Activated CD8-positive, alpha-beta memory T cell treated with anti-CD3 and anti-CD28 coated beads, Interleukin-2, amount 10 ng/mL, durations not matched to agents 7 days and 5 days (primary cell): ENCODE measurements around the gene SRGAP1. TPM values are rescaled to one million over a fixed set of nuclear protein-coding genes. Genes with fewer than 3 reads are reported as not detected.

Source experiments
- ATAC-seq: fragments of 150-1000 bp; cut with Tn5 transposase; one replicate; pipeline ENCODE4 v1.10.0; 2021; ENCODE audit warnings: moderate library complexity
- CTCF ChIA-PET: fragments of 350-600 bp; sonication (Branson Sonifier 250); formaldehyde crosslinking; loops from one replicate; lab custom pipeline; 2021; ENCODE audit warnings: antibody characterized with exemption; lab: Charles Lee
- DNase-seq: peaks from one replicate; pipeline ENCODE4 v3.0.0-alpha.2; 2020
- H3K27ac Mint-ChIP-seq: one replicate; pipeline ENCODE4 v1.8.0; 2021; ENCODE audit warnings: mild to moderate bottlenecking, mixed read lengths
- H3K27me3 Mint-ChIP-seq: one replicate; pipeline ENCODE4 v1.8.0; 2021; ENCODE audit warnings: mixed read lengths
- H3K36me3 Mint-ChIP-seq: one replicate; pipeline ENCODE4 v1.8.0; 2021; ENCODE audit warnings: mild to moderate bottlenecking, mixed read lengths
- H3K4me1 Mint-ChIP-seq: one replicate; pipeline ENCODE4 v1.8.0; 2021; ENCODE audit warnings: mixed read lengths
- H3K4me3 Mint-ChIP-seq: one replicate; pipeline ENCODE4 v1.8.0; 2021; ENCODE audit warnings: mild to moderate bottlenecking, moderate library complexity, mixed read lengths
- H3K9me3 Mint-ChIP-seq: one replicate; pipeline ENCODE4 v1.8.0; 2022; ENCODE audit warnings: low read depth, mixed read lengths
- total RNA-seq, 2 experiments: library from RNA; stranded (reverse); gene quantifications; one replicate each; pipeline ENCODE4 v1.2.3, GENCODE V29; 2021

The SRGAP1 gene
- total RNA-seq, 2 experiments from 2014 or later: 0.14 TPM; not detected in 1

GRCh38 chr12:63888908-63889635, 44.6 kb downstream of the SRGAP1 start:
- no peak for DNase-seq
- no peaks in the 10 kb centered on the region for H3K9me3 Mint-ChIP-seq
- CTCF ChIA-PET: interaction anchor here (0.6 kb wide), 1 partner anchor 96 kb away, joined by 3 read pairs; no protein-coding TSS in a partner anchor
- no peaks in the 10 kb centered on the region for H3K36me3 Mint-ChIP-seq
- H3K4me1 Mint-ChIP-seq: no peaks in the 10 kb centered on the region
- H3K4me3 Mint-ChIP-seq: no peak overlapping the region
- ATAC-seq: no peak
- H3K27me3 Mint-ChIP-seq: peaks cover 3% of the 10 kb centered on the region
- no peak overlapping the region for H3K27ac Mint-ChIP-seq

DNA sequence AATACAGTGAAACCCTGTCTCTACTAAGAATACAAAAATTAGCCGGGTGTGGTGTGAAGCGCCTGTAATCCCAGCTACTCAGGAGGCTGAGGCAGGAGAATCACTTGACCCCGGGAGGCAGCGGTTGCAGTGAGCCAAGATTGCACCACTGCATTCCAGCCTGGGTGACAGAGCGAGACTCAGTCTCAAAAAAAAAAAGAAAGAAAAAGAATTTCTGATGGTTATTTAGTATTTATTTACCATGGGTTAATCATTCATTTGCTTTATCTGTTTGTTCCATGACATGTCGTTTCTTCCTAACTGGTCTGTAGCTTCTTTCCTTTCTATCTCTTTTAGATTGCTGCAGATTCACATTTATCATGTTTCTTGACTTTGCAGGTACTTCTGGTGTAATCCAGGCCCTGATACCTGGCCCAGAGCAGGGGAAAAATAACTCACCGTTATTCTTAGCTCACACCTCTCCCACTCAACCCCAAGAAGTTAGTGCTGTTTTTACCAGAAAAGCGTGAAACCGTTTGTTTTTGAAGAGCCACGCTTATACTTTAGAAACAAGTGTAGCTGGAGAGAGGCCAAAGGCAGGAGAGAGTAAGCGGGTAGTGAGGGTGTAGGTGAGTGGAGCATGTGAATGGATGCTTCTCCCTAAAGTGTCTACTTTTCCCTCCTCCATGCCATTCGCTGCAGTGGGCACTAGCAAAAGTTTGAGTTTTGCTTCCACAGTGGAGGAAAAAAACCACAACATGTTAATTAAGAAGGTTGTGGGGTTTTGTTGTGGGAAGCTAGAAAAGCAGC, 45.4 kb downstream of the SRGAP1 start:
- H3K36me3 Mint-ChIP-seq: no peaks in the 10 kb centered on the region
- DNase-seq: no peak
- no peak overlapping the region for H3K4me3 Mint-ChIP-seq
- H3K9me3 Mint-ChIP-seq: no peaks in the 10 kb centered on the region
- H3K27me3 Mint-ChIP-seq: peaks cover 3% of the 10 kb centered on the region
- no peak overlapping the region for H3K27ac Mint-ChIP-seq
- CTCF ChIA-PET: no interaction called here
- ATAC-seq: no peak
- no peaks in the 10 kb centered on the region for H3K4me1 Mint-ChIP-seq

DNA sequence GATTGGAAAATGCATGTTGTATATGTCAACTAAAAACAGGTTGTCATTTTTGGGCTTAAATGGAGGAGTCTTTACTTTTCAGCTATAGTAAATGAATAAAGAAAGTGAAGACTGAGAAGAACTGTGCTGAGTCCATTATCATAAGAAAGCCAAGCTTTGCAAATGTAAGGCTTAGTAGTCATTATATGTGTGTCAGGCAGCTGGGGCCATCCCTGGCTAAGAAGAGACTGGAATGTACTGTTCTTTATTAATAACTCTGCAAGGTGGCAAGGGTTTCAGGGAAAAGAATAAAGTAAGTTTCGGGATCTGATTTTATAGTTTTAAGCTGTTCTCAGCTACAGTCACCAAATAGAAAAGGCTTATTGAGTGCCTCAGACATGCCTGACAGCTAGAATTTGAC, 48.7 kb downstream of the SRGAP1 start:
- DNase-seq (no peak), ATAC-seq (no peak)
- H3K4me3 Mint-ChIP-seq: no peak overlapping the region
- no peaks in the 10 kb centered on the region for H3K9me3 Mint-ChIP-seq
- no peaks in the 10 kb centered on the region for H3K36me3 Mint-ChIP-seq
- H3K27me3 Mint-ChIP-seq: peaks cover 3% of the 10 kb centered on the region
- H3K27ac Mint-ChIP-seq: no peak overlapping the region
- CTCF ChIA-PET: no interaction called here
- H3K4me1 Mint-ChIP-seq: peaks cover 6% of the 10 kb centered on the region

DNA sequence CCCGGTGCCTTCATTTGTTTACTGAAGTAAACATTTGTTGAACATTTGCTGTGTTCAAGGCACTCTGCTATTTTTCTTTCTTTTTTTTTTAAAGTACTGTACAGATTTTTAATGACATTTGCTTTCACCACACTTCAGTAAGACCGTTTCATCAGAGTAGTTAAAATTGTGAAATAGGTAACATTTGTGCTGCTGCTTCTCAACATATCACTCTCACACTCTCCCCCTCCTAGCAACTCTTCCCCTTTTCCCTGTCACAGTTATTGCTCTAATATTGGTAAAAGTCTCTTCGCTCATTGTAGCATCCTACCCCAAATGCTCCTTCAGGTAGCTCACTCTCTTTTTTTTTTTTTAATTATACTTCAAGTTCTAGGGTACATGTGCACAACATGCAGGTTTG, 49.6 kb downstream of the SRGAP1 start:
- H3K36me3 Mint-ChIP-seq: no peaks in the 10 kb centered on the region
- no peaks in the 10 kb centered on the region for H3K9me3 Mint-ChIP-seq
- no peak overlapping the region for H3K4me3 Mint-ChIP-seq
- peaks cover 3% of the 10 kb centered on the region for H3K27me3 Mint-ChIP-seq
- CTCF ChIA-PET: no interaction called here
- H3K27ac Mint-ChIP-seq: no peak overlapping the region
- ATAC-seq (no peak), DNase-seq (no peak)
- peaks cover 9% of the 10 kb centered on the region for H3K4me1 Mint-ChIP-seq

DNA sequence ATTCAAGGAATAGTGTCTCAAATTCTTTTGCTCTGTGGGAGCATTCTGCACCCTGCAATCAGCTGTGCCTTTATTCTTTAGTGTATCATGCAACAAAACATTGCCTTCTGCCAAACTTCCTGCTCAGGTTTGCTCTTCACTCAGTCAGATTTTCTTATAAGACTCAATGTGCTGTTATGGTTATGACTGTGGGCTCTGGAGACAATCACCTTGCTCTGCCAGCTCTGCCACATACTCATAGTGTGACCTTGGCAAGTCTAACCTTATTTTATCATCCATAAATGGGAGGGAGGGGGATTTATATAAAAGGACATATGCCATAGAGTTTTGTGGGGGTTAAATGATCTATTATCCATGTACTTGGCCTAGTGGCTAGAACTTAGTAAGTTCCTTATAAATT, 51.3 kb downstream of the SRGAP1 start:
- Mint-ChIP-seq H3K27ac (no peak overlapping the region), H3K9me3 (no peaks in the 10 kb centered on the region), H3K4me1 (peaks cover 12% of the 10 kb centered on the region), H3K27me3 (peaks cover 3% of the 10 kb centered on the region), H3K4me3 (no peak overlapping the region), H3K36me3 (no peaks in the 10 kb centered on the region)
- no peak for ATAC-seq
- no peak for DNase-seq
- CTCF ChIA-PET: no interaction called here

- ATAC-seq (no peak), DNase-seq (no peak)
Observed at GRCh38 chr12:63897931-63898330, 53.4 kb downstream of the SRGAP1 start.

DNA sequence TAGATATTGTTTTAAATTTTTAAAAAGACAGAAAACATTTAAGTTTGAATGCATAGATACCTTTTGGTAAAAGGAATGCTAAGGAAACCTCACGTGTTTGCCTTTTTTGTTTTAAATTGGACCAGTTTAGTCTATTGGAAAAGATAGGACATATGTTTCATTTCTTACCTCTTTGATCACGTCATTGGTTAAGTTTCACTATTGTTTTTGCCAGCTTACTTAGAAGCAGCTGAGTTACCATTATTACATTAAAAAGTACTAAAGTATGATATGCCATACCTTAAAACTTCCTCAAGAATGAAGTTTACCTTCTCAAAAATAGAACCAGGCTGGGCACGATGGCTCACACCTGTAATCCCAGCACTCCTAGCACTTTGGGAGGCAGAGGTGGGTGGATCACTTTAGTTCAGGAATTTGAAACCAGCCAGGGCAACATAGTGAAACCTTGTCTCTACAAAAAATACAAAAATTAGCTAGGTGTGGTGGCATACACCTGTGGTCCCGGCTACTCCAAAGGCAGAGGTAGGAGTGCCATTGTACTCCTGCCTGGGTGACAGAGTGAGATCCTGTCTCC, 54.4 kb downstream of the SRGAP1 start:
- DNase-seq: no peak
- CTCF ChIA-PET: interaction anchor here (1.3 kb wide), 1 partner anchor 55 kb away, joined by 3 read pairs; the partner anchor contains the start of gene SRGAP1
- Mint-ChIP-seq H3K27ac (no peak overlapping the region), H3K4me1 (peaks cover 12% of the 10 kb centered on the region), H3K9me3 (no peaks in the 10 kb centered on the region), H3K36me3 (no peaks in the 10 kb centered on the region), H3K27me3 (peaks cover 2% of the 10 kb centered on the region), H3K4me3 (no peak overlapping the region)
- no peak for ATAC-seq

More at GRCh38 chr12:63897931-63898330, 53.4 kb downstream of the SRGAP1 start:
- H3K36me3 Mint-ChIP-seq: no peaks in the 10 kb centered on the region
- no peak overlapping the region for H3K4me3 Mint-ChIP-seq
- no peak overlapping the region for H3K27ac Mint-ChIP-seq
- CTCF ChIA-PET: interaction anchor here (1.3 kb wide), 1 partner anchor 54 kb away, joined by 3 read pairs; the partner anchor contains the start of gene SRGAP1
- peaks cover 2% of the 10 kb centered on the region for H3K27me3 Mint-ChIP-seq
- H3K4me1 Mint-ChIP-seq: peaks cover 12% of the 10 kb centered on the region
- no peaks in the 10 kb centered on the region for H3K9me3 Mint-ChIP-seq

DNA sequence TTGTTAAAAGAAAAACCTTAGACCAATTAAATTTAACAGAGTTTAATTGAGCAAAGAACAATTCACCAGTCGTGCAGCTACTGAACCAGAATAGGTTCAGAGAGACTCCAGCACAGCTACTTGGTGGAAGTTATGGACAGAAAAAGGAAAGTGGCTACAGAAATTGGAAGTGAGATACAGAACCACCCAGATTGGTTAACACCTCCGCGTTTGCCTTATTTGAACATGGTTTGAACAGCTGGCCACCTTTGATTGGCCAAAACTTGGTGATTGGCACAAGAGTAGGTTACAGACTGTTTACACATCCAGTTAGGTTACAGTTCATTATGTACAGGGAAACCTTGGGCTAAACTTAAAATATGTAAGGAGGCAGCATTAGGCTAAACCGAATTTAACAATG, 54.9 kb downstream of the SRGAP1 start:
- Mint-ChIP-seq H3K9me3 (no peaks in the 10 kb centered on the region), H3K27me3 (peaks cover 2% of the 10 kb centered on the region), H3K4me1 (peaks cover 12% of the 10 kb centered on the region), H3K4me3 (no peak overlapping the region), H3K36me3 (no peaks in the 10 kb centered on the region), H3K27ac (no peak overlapping the region)
- no peak for DNase-seq
- no peak for ATAC-seq
- CTCF ChIA-PET: no interaction called here

- Mint-ChIP-seq H3K4me1 (peaks cover 12% of the 10 kb centered on the region), H3K27ac (no peak overlapping the region), H3K4me3 (no peak overlapping the region), H3K27me3 (peaks cover 2% of the 10 kb centered on the region), H3K9me3 (no peaks in the 10 kb centered on the region), H3K36me3 (no peaks in the 10 kb centered on the region)
- CTCF ChIA-PET: no interaction called here
- ATAC-seq (no peak), DNase-seq (no peak)
Observed at GRCh38 chr12:63900922-63901793, 56.7 kb downstream of the SRGAP1 start.

DNA sequence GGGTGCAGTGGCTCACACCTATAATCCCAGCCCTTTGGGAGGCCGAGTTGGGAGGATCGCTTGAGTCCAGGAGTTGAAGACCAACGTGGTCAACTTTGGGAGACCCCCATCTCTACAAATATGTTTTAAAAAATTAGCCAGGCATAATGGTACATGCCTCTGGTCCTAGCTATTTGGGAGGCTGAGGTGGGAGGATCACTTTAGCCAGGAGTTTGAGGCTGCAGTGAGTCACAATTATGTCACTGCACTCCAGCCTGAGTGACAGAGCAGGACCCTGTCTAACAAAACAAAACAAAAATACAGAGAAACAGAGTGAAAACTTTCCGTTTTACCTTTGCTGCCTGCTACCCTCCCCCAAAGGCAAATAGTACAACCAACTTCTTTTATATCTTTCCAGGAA, 60.2 kb downstream of the SRGAP1 start:
- Mint-ChIP-seq H3K4me1 (no peaks in the 10 kb centered on the region), H3K36me3 (no peaks in the 10 kb centered on the region), H3K9me3 (no peaks in the 10 kb centered on the region), H3K27ac (no peak overlapping the region), H3K27me3 (peaks cover 2% of the 10 kb centered on the region), H3K4me3 (no peak overlapping the region)
- DNase-seq (no peak), ATAC-seq (no peak)
- CTCF ChIA-PET: no interaction called here

DNA sequence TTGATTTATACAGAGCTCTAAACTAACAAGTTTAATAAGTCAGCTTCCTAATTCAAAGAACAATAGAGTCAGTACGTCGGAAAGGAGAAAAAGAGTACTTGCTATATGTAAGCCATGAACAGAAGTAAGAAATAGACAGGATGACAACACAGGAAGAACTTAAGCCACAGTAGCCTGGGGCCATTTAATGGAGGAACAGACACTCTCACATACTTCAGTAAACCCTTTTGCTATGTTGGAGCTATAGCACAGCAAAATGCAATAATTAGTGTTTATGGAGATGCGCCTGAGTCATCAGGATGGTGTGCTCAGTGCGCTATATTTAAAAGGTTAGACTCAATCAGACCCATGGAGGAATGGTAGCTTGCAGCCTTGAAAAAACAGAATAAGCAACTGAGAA, 61.0 kb downstream of the SRGAP1 start:
- peaks cover 2% of the 10 kb centered on the region for H3K27me3 Mint-ChIP-seq
- CTCF ChIA-PET: no interaction called here
- no peak overlapping the region for H3K27ac Mint-ChIP-seq
- DNase-seq (no peak), ATAC-seq (no peak)
- no peaks in the 10 kb centered on the region for H3K9me3 Mint-ChIP-seq
- no peaks in the 10 kb centered on the region for H3K4me1 Mint-ChIP-seq
- H3K36me3 Mint-ChIP-seq: no peaks in the 10 kb centered on the region
- no peak overlapping the region for H3K4me3 Mint-ChIP-seq

DNA sequence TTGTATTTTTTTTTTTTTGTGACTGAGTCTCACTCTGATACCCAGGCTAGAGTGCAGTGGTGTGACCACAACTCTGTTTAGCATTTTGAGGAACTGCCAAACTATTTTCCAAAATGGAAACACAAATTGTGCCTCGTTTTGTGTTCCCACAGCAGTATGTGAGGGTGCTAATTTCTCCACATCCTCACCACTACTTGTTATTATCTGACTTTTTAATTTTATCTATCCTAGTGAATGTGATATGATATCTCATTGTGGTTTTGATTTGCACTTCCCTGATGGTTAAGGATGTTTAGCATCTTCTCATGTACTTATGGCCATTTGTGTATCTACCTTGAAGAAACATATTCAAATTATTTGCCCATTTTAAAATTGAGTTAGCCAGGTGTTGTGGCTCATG, 62.4 kb downstream of the SRGAP1 start:
- H3K9me3 Mint-ChIP-seq: no peaks in the 10 kb centered on the region
- CTCF ChIA-PET: no interaction called here
- H3K4me3 Mint-ChIP-seq: no peak overlapping the region
- DNase-seq (no peak), ATAC-seq (no peak)
- no peaks in the 10 kb centered on the region for H3K36me3 Mint-ChIP-seq
- no peaks in the 10 kb centered on the region for H3K4me1 Mint-ChIP-seq
- no peaks in the 10 kb centered on the region for H3K27me3 Mint-ChIP-seq
- H3K27ac Mint-ChIP-seq: no peak overlapping the region

- ATAC-seq: no peak
- no peaks in the 10 kb centered on the region for H3K36me3 Mint-ChIP-seq
- CTCF ChIA-PET: no interaction called here
Observed at GRCh38 chr12:63907561-63907960, 63.1 kb downstream of the SRGAP1 start.

More at GRCh38 chr12:63907561-63907960, 63.1 kb downstream of the SRGAP1 start:
- Mint-ChIP-seq H3K4me3 (no peak overlapping the region), H3K4me1 (no peaks in the 10 kb centered on the region), H3K27me3 (no peaks in the 10 kb centered on the region), H3K27ac (no peak overlapping the region), H3K9me3 (no peaks in the 10 kb centered on the region)
- DNase-seq: no peak
